GM19238 (cell line): ENCODE measurements around the gene ARHGAP24.

ENCODE experiments used
- DNase-seq: peaks from one replicate; pipeline ENCODE4 v3.0.0; 2011; ENCODE audit warnings: low spot score; ENCODE audit not compliant: insufficient read length

The ARHGAP24 gene

GRCh38 chr4:85696661-85697060 is 221.7 kb downstream of the ARHGAP24 start:
- DNase-seq = no peak

DNA sequence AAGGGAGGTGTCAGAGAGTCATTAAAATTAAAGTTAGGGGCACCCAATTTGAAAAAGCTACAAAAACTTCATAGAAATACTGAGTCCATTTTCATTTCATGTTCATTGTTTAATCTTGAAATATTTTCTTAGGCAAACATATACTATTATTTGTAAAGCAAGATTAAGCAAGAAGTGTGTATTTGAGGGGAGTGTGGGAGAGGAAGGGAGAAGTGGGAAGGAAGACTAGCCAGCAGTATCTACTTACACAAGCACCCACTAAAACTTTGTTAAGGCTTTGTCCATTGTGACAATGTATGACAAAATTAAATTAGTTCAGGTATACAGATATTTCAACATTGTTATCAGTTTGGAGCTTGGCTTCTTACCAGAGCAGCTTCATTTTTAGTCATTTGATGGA is 222.9 kb downstream of the ARHGAP24 start:
- no peak for DNase-seq

DNA sequence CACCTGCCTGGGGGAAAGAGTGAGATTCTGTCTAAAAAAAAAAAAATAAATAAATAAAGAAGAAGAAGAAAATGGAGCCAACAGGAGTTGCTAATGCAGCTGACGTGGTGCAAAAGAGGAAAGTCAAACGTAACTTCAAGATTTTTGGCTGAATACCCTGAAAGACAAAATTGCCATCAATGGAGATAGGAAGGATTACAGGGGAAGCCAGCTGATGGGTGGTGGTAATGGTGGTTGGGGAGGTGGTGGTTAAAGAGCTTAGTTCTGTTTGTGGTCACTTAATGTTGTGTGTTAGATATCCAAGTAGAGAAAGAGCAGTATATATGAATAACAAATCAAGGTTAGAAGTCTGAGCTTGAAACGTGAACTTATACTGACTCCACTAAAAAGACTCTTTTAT is 225.4 kb downstream of the ARHGAP24 start:
- no peak for DNase-seq

DNA sequence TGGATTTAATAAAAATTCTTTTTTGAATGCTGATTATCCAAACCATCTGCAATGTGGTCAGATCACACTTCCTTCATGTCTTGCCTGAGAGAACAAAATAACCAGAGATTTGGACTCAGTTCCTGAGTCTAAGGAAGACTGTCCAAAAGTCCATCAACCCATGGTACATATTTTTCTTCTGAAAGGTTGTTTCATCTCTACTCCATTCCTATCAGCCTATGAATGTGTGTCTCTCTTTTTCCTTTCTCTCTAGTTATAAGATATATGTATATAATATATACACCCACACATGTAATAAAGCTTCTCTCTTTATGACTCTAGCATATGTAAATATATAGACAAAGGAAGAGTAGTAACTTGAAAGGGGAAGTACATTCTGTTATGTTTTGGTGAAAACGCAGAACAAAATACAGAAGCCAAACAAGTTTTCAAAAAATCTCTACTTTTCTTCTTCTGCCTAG is 226.9 kb downstream of the ARHGAP24 start:
- DNase-seq = no peak

DNA sequence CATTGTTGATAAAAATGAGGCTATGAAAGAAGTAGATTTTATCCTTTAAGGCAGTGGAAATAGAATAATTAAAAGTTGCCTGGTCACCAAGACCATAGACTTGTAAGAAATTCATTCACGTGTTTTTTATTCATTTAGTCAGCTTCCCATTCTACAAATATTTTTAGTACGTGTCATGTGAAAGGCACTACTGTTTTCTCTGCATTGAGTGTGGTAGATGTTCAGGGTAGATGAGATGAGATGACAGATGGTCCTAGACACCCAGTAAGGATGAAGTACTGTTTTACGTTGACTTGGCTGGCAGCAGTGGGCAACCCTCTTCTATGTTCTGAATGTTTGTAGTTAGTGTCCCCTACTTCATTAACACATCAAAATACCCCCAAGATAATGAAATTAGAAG is 228.1 kb downstream of the ARHGAP24 start:
- no peak for DNase-seq

DNA sequence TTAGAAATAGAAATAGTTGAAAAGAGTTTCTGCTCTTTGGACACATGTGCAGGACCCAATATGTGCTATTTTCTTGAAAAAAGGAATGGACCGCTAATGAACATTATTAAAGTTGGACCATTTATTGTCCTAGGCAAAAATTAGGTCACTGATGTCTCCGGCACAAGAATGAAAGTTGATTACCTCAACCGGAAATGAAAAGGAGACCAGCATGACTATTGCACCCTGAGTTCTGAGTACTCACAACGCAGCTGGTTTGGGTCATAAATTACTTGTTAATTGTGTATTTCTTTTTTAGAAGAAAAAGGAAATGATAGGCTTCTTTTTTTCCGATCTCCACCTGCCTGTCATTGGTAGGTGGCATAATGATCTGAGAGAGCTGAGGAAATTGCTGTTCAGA is 232.7 kb downstream of the ARHGAP24 start:
- no peak for DNase-seq

DNA sequence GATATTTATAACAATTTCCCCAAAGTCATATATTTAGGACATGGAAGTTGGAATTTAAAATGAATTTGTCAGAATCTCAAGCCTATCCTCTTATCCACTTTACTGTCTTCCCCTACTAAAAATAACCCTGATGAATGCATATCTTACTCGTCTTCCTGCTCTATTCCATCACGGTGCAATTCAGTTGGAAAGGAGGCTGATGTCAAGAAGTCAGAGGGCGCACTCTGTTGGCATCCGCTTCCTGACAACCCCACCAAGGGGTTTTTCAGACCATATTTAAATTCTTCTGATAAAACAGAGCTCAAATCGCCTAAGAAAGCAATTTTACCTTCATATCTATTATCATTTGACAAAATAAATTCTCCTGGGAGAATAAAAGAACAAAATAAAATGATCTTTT is 233.5 kb downstream of the ARHGAP24 start:
- no peak for DNase-seq

DNA sequence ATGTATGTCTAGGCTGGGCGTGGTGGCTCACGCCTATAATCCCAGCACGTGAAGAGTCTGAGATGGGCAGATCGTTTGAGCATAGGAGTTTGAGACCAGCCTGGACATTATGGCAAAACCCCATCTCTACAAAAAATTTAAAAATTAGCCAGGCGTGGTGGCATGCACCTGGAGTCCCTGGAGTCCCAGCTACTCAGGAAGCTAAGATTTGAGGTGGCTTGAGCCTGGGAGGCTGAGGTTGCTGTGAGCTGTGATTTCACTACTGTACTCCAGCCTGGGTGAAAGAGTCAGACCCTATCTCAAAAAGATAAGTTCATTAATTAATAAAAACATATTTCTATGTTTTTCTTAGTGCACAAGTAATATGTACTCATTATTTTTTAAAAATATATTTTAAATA is 238.1 kb downstream of the ARHGAP24 start:
- no peak for DNase-seq

DNA sequence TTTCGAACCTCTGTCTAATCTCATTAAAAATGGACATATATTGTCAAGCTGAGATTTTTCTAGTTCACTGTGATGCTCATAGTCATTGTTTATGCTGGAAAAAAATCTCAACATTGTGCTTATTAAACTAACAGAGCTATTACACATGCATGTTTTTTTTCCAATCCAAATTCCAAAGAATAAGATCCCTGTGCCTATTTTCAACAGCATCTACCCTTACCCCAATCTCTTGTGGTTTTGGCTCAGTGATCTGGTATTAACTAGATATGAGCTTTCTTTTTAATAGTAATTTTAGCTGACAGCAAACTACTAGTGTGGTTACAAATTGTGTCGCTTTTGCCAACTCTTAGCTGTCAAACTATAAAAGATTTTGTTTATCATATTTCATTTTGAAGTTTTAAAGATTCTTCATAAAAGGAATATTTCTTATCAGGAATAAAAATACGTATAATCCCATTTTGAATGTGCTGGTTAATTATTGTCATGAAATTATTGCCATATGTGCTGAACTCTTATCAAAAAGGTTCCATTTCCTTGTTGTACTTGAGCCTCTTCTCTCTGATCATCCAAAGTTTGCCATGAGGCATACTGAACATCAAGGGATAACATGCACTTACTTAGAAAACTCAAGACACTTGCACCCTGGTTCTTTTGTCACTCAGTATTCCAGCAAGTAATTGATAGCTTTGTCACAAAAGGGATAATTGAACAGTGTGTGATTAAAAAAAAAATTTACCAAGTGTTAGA is 241.2 kb downstream of the ARHGAP24 start:
- no peak for DNase-seq

DNA sequence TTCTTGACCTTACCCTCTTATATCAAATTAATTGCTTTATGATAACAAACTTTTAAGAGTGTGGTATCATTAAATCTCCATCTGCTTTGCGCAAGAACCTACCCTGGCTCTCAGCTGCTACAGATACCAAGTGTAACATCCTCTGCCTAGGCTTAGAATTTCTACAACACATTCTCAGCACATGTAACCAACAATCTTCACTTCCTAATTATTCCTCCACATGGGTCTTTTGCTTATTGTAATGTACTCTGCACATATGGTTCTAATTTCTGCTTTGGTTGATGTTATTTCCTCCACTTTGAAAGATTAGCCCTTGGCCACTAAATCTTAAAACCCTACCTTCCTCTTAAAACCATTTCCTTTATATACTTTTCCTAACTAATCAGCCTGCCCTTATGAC is 242.4 kb downstream of the ARHGAP24 start:
- no peak for DNase-seq

GRCh38 chr4:85717847-85718246 is 242.9 kb downstream of the ARHGAP24 start:
- no peak for DNase-seq

DNA sequence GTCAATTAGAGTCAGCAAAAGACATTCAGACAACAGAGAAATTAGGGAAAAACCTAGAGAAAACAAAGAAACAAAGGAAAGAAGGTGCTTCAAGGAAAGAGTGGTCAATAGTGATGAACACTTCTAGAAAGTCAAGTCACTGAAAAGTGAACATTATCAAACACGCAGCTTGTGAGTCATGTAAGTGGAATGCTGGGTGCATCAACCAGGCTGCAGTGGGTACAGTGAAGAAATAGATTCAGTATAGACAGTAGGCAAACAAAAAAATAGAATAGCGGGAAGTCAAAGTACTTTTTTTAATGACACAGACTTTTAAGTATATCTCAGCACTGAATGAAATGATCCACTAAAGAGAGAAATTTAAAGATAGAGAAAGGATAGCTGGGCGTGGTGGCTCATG is 245.8 kb downstream of the ARHGAP24 start:
- no peak for DNase-seq

GRCh38 chr4:85722401-85722800 is 247.5 kb downstream of the ARHGAP24 start:
- DNase-seq = no peak

GRCh38 chr4:85722807-85723206 is 247.9 kb downstream of the ARHGAP24 start:
- DNase-seq = no peak

DNA sequence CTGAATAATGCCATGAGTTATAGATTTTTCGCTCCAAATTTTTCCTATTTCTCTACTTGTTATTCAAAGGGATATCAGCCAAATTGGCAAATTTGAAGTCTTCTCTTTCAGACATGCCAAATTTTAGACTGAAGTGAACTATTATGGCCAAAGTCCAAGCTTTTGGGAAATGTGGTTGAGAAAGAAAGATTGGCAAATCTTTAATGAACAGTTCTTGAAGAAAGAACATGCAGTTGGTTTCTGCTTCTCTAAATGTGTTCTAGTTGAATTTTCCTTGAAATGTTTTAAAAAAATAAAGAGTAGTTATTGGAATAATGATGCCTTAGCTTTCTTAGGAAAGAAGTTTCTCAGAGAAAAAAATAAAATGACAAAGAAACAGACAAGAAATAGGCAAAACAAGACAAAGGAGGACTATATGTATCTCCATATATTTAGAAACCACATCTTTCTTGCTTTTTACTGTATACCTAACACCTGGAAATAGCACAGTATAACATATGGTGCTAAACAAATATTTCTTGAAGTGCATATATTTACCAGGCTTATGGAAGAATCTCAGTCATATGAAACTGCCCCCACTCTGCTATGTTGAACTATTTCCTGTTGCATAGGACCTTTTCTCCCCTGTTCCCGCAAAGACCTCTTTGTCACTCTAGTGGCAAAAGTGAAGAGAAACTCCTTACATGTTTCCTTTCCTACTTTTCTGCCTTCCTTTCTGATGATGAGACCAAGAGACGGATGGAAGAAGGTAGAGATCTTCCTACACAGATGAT is 250.0 kb downstream of the ARHGAP24 start:
- DNase-seq = no peak

DNA sequence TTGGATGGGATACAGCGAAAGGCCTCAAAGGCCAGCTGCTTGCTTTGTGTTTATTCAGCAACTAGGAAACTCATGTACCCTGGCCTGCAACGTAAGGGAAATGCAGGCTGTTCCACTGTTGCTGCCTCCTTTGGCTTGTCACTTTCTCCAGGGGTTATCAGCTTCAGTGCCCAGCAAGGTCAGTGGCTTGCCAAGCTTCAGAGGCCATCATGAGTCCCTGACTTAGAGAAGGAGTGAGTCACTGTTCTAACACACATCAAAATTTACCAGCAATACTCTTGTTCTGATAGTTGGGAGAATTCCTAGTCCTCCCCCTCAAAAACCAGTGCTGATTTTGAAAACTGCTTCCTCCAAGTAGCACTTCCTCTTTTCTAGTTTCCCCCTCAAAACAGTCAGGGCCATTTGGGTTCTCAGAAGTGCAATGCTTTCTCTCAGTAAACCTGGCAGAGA is 250.8 kb downstream of the ARHGAP24 start:
- no peak for DNase-seq

- DNase-seq = no peak
Observed at GRCh38 chr4:85726555-85726954, 251.6 kb downstream of the ARHGAP24 start.

- DNase-seq = no peak
Observed at GRCh38 chr4:85728464-85728863, 253.5 kb downstream of the ARHGAP24 start.

DNA sequence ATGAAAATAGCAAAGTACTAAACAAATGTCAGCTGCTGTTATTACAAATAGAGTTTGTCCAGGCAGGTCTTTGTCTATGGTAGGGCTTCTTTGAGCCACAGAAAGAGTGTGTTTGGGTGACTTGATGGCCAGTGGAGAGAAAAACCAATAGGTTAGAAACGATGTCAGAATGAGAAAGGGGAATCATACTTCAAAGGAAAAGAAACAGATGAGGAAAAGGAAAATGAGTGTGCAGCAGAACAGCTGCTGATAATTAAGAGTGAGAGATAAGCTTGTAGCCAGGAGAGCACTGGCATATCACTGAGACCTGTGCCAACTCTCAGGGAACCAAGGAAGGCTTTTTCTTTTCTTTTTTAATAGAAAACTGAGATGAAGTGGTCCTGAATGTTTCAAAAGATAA is 257.2 kb downstream of the ARHGAP24 start:
- no peak for DNase-seq

DNA sequence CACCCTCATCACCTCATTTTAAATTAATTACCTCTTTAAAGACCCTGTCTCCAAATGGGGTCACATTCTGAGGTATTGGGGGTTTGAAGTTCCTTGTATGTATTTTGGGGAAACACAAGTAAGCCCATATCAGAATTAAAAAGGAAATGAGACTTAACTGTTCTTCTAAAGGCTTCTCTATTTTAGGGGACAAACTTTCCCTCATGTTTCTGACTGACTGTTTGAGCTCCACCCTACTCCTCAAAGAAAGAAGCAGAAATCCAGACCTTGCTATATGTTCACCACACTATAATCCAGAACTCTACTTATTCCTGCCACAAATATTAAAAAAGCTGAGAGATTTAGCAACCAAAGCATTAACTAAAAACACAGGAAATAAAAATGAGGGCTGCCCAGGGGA is 258.8 kb downstream of the ARHGAP24 start:
- no peak for DNase-seq

DNA sequence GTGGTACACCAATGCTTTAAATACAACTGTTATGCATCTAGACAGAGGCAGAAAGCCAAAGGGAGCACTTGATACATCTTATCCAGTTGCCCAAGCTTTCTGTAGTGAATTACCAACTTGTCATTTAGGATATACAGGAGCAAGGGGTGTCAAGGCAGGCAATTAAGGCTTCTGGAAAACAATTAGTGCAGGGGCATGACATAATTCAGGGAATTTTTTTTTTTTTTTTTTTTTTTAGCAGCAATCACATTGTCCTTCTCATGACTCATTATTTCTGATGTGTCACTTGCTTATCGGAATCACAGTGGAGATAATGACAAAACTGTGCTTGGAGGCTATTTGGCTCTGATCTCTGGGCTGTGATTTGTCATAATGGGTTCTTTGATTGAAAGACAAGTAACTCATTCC is 259.5 kb downstream of the ARHGAP24 start:
- DNase-seq = no peak

DNA sequence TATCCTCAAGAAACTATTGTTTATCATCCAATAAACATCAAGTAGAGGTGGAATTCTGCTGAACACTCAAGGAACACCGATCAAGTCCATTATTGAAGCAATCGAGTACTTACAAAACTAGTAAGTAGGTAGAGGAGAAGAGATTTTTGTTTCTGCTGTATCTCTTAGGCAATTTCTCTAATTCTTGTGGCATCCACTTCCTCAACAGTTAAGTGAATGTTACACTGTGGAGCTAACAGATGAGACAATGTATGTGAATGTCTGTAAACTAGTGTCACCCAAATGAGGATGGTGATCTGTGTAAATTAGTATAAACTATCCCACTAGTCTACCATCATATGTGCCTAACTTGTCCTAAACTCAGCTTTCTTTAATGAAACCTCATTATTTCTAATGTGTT is 261.6 kb downstream of the ARHGAP24 start:
- DNase-seq = no peak

DNA sequence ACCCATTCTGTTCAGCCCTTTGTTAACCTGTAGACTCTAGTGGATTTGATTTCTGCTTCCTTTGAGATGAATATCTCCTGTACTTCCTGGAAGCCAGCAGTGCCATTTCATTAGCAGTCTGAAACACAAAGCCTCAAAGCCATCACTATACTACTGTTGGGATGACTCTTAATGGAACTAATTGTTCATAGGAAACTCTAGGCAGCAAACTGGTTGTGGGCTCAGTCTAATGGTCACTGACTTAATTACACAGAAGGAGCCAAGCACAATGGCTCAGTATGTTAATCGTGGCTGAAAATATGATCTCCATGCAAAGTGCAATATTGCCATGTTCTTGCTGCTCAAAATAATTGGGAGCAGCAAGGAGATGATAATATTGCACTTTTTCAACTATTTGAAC is 262.3 kb downstream of the ARHGAP24 start:
- no peak for DNase-seq
